CD4-positive, alpha-beta T cell treated with Interferon alpha-2 for 1 hour (primary cell): ENCODE results near the gene RTN1.
A peak's percentile ranks its signal among the peaks of the same experiment; 100 is the strongest.

Experiments
- DNase-seq, 2 donors: peaks; one replicate each; pipeline ENCODE4 v3.0.0-alpha.2; 2020 to 2022

Gene RTN1

GRCh38 chr14:59849411-59850130 lies 21.0 kb downstream of the RTN1 start:
- no peak for DNase-seq

GRCh38 chr14:59848671-59849070 lies 21.9 kb downstream of the RTN1 start:
- no peak for DNase-seq

- DNase-seq = no peak
Observed at GRCh38 chr14:59847711-59848110, 22.9 kb downstream of the RTN1 start.

GRCh38 chr14:59846595-59846994 lies 24.0 kb downstream of the RTN1 start:
- no peak for DNase-seq

GRCh38 chr14:59845245-59845644 lies 25.3 kb downstream of the RTN1 start:
- DNase-seq = no peak

- DNase-seq = no peak
Observed at GRCh38 chr14:59844186-59844812, 26.3 kb downstream of the RTN1 start.

- no peak for DNase-seq
Observed at GRCh38 chr14:59836116-59836515, 34.5 kb downstream of the RTN1 start.

- no peak for DNase-seq
Observed at GRCh38 chr14:59832653-59833294, 37.8 kb downstream of the RTN1 start.

- no peak for DNase-seq
Observed at GRCh38 chr14:59831121-59831730, 39.4 kb downstream of the RTN1 start.

- DNase-seq = no peak
Observed at GRCh38 chr14:59830338-59830734, 40.2 kb downstream of the RTN1 start.

GRCh38 chr14:59829469-59830337 lies 40.9 kb downstream of the RTN1 start:
- DNase-seq = no peak

- no peak for DNase-seq
Observed at GRCh38 chr14:59828276-59828675, 42.3 kb downstream of the RTN1 start.

GRCh38 chr14:59827401-59827800 lies 43.2 kb downstream of the RTN1 start:
- no peak for DNase-seq

GRCh38 chr14:59826150-59826549 lies 44.4 kb downstream of the RTN1 start:
- no peak for DNase-seq

- peak in 1 of 2 donors; percentile 3 for DNase-seq
Observed at GRCh38 chr14:59823179-59823578, 47.4 kb downstream of the RTN1 start.

- DNase-seq = no peak
Observed at GRCh38 chr14:59819446-59820088, 51.0 kb downstream of the RTN1 start.

GRCh38 chr14:59816941-59817340 lies 53.6 kb downstream of the RTN1 start:
- DNase-seq = no peak

- no peak for DNase-seq
Observed at GRCh38 chr14:59814988-59815387, 55.6 kb downstream of the RTN1 start.

GRCh38 chr14:59811815-59812214 lies 58.8 kb downstream of the RTN1 start:
- no peak for DNase-seq

- no peak for DNase-seq
Observed at GRCh38 chr14:59811073-59811472, 59.5 kb downstream of the RTN1 start.

GRCh38 chr14:59803052-59803540 lies 67.5 kb downstream of the RTN1 start:
- DNase-seq = no peak

GRCh38 chr14:59788176-59788575 lies 82.4 kb downstream of the RTN1 start:
- DNase-seq = no peak
